Vagina (tissue), 2 donors: ENCODE measurements around the gene SLC1A3. TPM values are rescaled to one million over a fixed set of nuclear protein-coding genes. Genes with fewer than 3 reads are reported as not detected.
A peak's percentile ranks its signal among the peaks of the same experiment; 100 is the strongest.
"Not testable (repeated sequence)": the region's sequence is repeated elsewhere in the genome, so short reads cannot be mapped to it uniquely, and the experiment has no call there.

Experiments used
- DNase-seq, 2 donors: peaks; one replicate each; pipeline ENCODE4 v3.0.0-alpha.2; 2017; ENCODE audit errors: extremely low spot score in 2 of 2
- H3K27ac ChIP-seq: fragments of 200-600 bp; sonication (generic); one replicate; pipeline ENCODE4 v1.5.1; 2019
- H3K27me3 ChIP-seq: fragments of 200-600 bp; sonication (generic); one replicate; pipeline ENCODE4 v1.5.1; 2019
- H3K36me3 ChIP-seq, 2 donors: fragments of 200-600 bp; sonication (generic); one replicate each; pipeline ENCODE4 v1.5.1; 2017 to 2019
- H3K4me1 ChIP-seq: fragments of 200-600 bp; sonication (generic); one replicate; pipeline ENCODE4 v1.5.1; 2019
- H3K4me3 ChIP-seq, 2 donors: fragments of 200-600 bp; sonication (generic); 1 replicate in 1 of 2; 2 replicates in 1 of 2; pipeline ENCODE4 v1.5.1; 2016 to 2019
- H3K9me3 ChIP-seq: fragments of 200-600 bp; sonication (generic); one replicate; pipeline ENCODE4 v1.5.1; 2019
- POLR2A ChIP-seq, 2 donors: fragments of 450-650 bp; IDR thresholded peaks; one replicate each; pipeline ENCODE4 v1.6.1; 2017; ENCODE audit warnings: antibody characterized with exemption in 2 of 2, mild to moderate bottlenecking in 2 of 2, moderate library complexity in 2 of 2
- POLR2AphosphoS5 ChIP-seq, 2 donors: sonication (generic); formaldehyde crosslinking; IDR thresholded peaks; one replicate each; pipeline ENCODE4 v1.9.0; 2017; ENCODE audit warnings: antibody characterized with exemption in 2 of 2, mild to moderate bottlenecking in 2 of 2, low read depth in 1 of 2; ENCODE audit not compliant: insufficient read depth in 1 of 2
- intact Hi-C: fragments of 100-400 bp; cut with DNase I; formaldehyde crosslinking; loops from one replicate; pipeline ENCODE4 v1.15.1; 2023
- total RNA-seq: library from RNA; depleted of rRNA; stranded (reverse); fragments of >200 nt; gene quantifications from one replicate; pipeline ENCODE4 v1.2.3, GENCODE V29; 2016
- TF ChIP-seq, protein P1 (sequence below), 3 experiments: fragments of 450-650 bp in 2 of 3; fragments of 200-600 bp in 1 of 3; sonication (generic) in 1 of 3; IDR thresholded peaks; one replicate each; pipeline ENCODE4 v1.5.1; 2017 to 2019; ENCODE audit warnings: antibody characterized with exemption in 3 of 3, mild to moderate bottlenecking in 2 of 3, moderate library complexity in 2 of 3

The SLC1A3 gene
- total RNA-seq, 1 donor from 2014 or later: 18.9 TPM

DNA sequence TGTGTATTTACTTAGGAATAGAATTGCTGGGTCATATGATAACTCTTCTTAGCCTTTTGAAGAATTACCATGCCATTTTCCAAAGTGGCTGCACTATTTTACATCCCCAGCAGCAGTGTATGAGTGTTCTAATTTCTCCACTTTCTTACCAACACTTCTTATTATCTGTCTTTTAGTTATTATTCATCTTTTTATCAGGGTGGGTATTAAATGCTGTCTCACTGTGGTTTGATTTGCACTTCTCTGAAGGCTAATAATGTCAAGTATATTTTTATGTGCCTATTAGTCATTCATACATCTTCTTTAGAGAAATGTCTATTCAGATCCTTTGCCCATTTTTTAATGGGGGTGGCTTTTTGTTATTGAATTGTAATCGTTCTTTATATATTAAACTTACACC lies 36.8 kb downstream of the SLC1A3 start:
- intact Hi-C loops: no loop called here
- no peak for DNase-seq
- no peaks in the 10 kb centered on the region for H3K27me3 ChIP-seq
- H3K27ac ChIP-seq: no peak overlapping the region
- no peak overlapping the region for H3K4me3 ChIP-seq
- TF ChIP-seq POLR2A (IDR thresholded peaks at IDR 0.05) (no peak), POLR2AphosphoS5 (IDR thresholded peaks at IDR 0.05; ENCODE audit: insufficient read depth in 1 of 2, low read depth in 1 of 2) (no peak)
- TF ChIP-seq, protein P1, sequence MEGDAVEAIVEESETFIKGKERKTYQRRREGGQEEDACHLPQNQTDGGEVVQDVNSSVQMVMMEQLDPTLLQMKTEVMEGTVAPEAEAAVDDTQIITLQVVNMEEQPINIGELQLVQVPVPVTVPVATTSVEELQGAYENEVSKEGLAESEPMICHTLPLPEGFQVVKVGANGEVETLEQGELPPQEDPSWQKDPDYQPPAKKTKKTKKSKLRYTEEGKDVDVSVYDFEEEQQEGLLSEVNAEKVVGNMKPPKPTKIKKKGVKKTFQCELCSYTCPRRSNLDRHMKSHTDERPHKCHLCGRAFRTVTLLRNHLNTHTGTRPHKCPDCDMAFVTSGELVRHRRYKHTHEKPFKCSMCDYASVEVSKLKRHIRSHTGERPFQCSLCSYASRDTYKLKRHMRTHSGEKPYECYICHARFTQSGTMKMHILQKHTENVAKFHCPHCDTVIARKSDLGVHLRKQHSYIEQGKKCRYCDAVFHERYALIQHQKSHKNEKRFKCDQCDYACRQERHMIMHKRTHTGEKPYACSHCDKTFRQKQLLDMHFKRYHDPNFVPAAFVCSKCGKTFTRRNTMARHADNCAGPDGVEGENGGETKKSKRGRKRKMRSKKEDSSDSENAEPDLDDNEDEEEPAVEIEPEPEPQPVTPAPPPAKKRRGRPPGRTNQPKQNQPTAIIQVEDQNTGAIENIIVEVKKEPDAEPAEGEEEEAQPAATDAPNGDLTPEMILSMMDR (IDR thresholded peaks at IDR 0.05): no peak
- H3K36me3 ChIP-seq: no peaks in the 10 kb centered on the region
- H3K9me3 ChIP-seq: no peaks in the 10 kb centered on the region
- H3K4me1 ChIP-seq: no peaks in the 10 kb centered on the region

DNA sequence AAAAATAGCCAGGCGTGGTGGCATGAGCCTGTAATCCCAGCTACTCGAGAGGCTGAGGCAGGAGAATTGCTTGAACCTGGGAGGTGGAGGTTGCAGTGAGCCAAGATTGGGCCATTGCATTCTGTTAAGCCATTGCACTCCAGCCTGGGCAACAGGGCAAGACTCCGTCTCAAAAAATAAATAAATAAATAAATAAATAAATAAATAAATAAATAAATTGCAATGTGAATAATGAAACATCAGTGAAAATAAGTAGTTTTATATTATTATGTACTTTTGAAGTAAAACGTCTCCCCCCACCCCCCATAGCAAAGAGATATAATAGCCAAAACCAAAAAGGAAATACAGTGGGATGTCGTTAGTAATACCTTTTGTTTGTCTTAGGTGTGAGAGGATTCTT lies 37.4 kb downstream of the SLC1A3 start:
- H3K9me3 ChIP-seq, intact Hi-C loops, H3K4me1 ChIP-seq, H3K4me3 ChIP-seq, H3K27ac ChIP-seq, DNase-seq, H3K27me3 ChIP-seq, H3K36me3 ChIP-seq: not testable (repeated sequence)

DNA sequence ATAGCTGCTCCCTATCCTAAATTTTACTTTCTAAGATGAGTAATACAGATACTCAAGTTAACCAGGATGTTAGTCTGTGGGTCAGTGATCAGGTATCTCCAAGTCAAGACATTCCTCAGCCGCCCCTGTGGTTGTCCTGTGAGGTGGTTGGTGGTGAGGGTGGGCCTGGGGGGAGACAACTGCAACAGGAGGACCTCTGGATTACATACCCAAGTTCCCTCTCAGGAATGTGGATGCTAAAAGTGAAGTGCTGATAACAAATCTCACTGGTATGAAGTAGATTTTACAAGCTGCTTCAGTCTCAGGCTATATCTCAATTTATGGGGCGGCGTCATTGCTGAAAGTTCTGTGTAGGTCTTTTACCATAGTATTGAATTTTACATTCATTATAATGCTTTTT lies 38.3 kb downstream of the SLC1A3 start:
- H3K36me3 ChIP-seq: no peaks in the 10 kb centered on the region
- H3K27ac ChIP-seq: no peak overlapping the region
- H3K9me3 ChIP-seq: no peaks in the 10 kb centered on the region
- no peaks in the 10 kb centered on the region for H3K27me3 ChIP-seq
- intact Hi-C loops: no loop called here
- peak in 1 of 2 donors; percentile 54 for DNase-seq
- TF ChIP-seq POLR2AphosphoS5 (IDR thresholded peaks at IDR 0.05; ENCODE audit: insufficient read depth in 1 of 2, low read depth in 1 of 2) (no peak), POLR2A (IDR thresholded peaks at IDR 0.05) (no peak)
- TF ChIP-seq, protein P1 (IDR thresholded peaks at IDR 0.05): no peak
- H3K4me3 ChIP-seq: no peak overlapping the region
- no peaks in the 10 kb centered on the region for H3K4me1 ChIP-seq

DNA sequence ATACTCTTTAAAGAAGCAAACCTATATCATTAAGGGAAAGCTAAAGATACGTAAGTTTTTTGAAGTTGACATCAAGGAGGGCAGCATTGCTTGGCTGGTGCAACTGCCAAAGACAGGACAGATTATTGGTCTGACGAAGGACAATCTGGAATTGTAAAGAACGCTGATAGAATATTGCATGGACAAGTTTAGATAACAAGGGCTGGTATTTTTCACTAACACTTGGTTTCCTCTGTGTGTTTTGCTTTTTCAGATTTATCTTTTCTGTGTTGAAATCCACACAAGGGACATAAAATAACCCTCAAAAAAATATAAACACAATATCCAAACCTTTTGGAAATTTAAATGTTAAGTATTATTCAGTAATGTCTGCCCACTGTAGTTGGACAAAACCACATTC lies 39.7 kb downstream of the SLC1A3 start:
- Histone ChIP-seq H3K9me3 (no peaks in the 10 kb centered on the region), H3K27ac (no peak overlapping the region), H3K4me3 (no peak overlapping the region), H3K4me1 (no peaks in the 10 kb centered on the region), H3K36me3 (no peaks in the 10 kb centered on the region), H3K27me3 (no peaks in the 10 kb centered on the region)
- intact Hi-C loops: no loop called here
- TF ChIP-seq, protein P1 (IDR thresholded peaks at IDR 0.05): no peak
- no peak for TF ChIP-seq POLR2AphosphoS5 (IDR thresholded peaks at IDR 0.05; ENCODE audit: insufficient read depth in 1 of 2, low read depth in 1 of 2)
- no peak for TF ChIP-seq POLR2A (IDR thresholded peaks at IDR 0.05)
- DNase-seq: no peak

DNA sequence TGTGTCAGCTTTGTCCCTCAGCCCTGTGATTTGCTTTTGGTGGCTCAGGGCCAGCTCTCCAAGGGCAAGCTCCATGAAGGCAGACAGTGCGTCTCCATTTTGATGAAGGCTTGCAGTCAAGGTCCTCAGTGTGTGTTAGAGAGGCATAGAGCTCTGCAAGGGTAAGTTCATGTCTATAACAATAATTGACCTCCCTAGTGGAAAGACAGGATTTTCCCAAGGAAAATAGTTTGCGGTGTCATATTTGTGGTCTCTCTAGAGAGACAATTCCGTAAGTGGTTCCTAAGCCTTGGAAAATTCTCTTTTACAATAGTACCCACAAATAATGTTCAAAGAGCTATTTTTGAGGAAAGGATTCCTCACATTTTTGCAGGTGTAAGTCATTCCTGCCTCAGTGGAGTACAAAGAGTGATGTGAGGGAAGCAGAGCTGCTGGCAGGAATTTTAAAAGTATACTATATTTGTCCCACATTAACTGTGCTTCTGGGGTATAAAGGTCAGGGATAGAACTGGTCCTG lies 40.2 kb downstream of the SLC1A3 start:
- no peaks in the 10 kb centered on the region for H3K4me1 ChIP-seq
- intact Hi-C loops: no loop called here
- H3K9me3 ChIP-seq: no peaks in the 10 kb centered on the region
- H3K27me3 ChIP-seq: no peaks in the 10 kb centered on the region
- no peak for DNase-seq
- H3K27ac ChIP-seq: no peak overlapping the region
- TF ChIP-seq POLR2A (IDR thresholded peaks at IDR 0.05) (no peak), POLR2AphosphoS5 (IDR thresholded peaks at IDR 0.05; ENCODE audit: insufficient read depth in 1 of 2, low read depth in 1 of 2) (no peak)
- TF ChIP-seq, protein P1 (IDR thresholded peaks at IDR 0.05): no peak
- H3K36me3 ChIP-seq: no peaks in the 10 kb centered on the region
- no peak overlapping the region for H3K4me3 ChIP-seq
